Naive B cell (primary cell): Measurements from ENCODE around the gene ADAMTS18. TPM values are rescaled to one million over a fixed set of nuclear protein-coding genes. Genes with fewer than 3 reads are reported as not detected.
"Not testable (repeated sequence)": the region's sequence is repeated elsewhere in the genome, so short reads cannot be mapped to it uniquely, and the experiment has no call there.

Source experiments
- ATAC-seq, 2 donors: fragments of 150-1000 bp; cut with Tn5 transposase; 2 replicates each; pipeline ENCODE4 v1.10.0; 2021; ENCODE audit warnings: low read depth in 2 of 2, mild to moderate bottlenecking in 2 of 2, moderate library complexity in 2 of 2
- DNase-seq: peaks from one replicate; pipeline ENCODE4 v3.0.0; 2022
- H3K27ac Mint-ChIP-seq, 6 donors: one replicate each; pipeline ENCODE4 v1.8.0; 2020 to 2022; ENCODE audit warnings: mild to moderate bottlenecking in 6 of 6, mixed read lengths in 6 of 6, moderate library complexity in 5 of 6, inconsistent platforms in 2 of 6
- H3K27me3 Mint-ChIP-seq, 3 donors: one replicate each; pipeline ENCODE4 v1.8.0; 2021 to 2022; ENCODE audit warnings: mixed read lengths in 3 of 3, mild to moderate bottlenecking in 1 of 3
- H3K36me3 Mint-ChIP-seq, 2 donors: one replicate each; pipeline ENCODE4 v1.8.0; 2020 to 2022; ENCODE audit warnings: mixed read lengths in 2 of 2, inconsistent platforms in 1 of 2, mild to moderate bottlenecking in 1 of 2
- H3K4me1 Mint-ChIP-seq, 3 donors: one replicate each; pipeline ENCODE4 v1.8.0; 2020 to 2022; ENCODE audit warnings: mixed read lengths in 3 of 3, inconsistent platforms in 1 of 3, mild to moderate bottlenecking in 1 of 3, moderate library complexity in 1 of 3
- H3K4me3 Mint-ChIP-seq, 8 donors: one replicate each; pipeline ENCODE4 v1.8.0; 2020 to 2022; ENCODE audit warnings: mild to moderate bottlenecking in 8 of 8, mixed read lengths in 8 of 8, moderate library complexity in 8 of 8, inconsistent platforms in 2 of 8
- H3K9me3 Mint-ChIP-seq, 7 donors: one replicate each; pipeline ENCODE4 v1.8.0; 2020 to 2022; ENCODE audit warnings: mixed read lengths in 7 of 7, mild to moderate bottlenecking in 5 of 7, inconsistent platforms in 2 of 7, moderate library complexity in 1 of 7
- polyA plus RNA-seq, 6 donors: library from polyadenylated mRNA; unstranded; fragments of 300-500 nt; fragmentation: Illumina TruSeq; gene quantifications; one replicate each; pipeline ENCODE4 v1.2.3, GENCODE V29; 2021; ENCODE audit warnings: low read depth in 6 of 6

The ADAMTS18 gene
- polyA plus RNA-seq, 6 donors from 2014 or later, result not detected

DNA sequence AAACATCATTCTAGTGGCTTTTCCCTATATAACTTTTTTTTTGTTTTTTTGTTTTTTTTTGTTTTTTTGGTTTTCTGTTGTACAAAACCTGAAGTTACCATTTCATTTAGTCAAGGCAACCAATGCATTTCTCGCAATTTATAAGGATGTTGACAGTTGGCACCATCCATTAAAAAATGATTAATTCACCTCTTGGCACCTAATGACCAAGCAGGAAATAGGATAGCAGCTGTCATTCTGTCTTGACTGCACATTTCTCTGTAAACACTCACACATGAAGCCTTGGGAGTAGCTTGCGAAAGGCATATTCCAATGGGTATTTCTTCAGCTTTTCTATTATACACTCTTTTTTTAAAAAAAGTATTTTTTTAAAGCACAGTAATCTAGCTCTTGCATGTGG lies 158.2 kb downstream of the ADAMTS18 start:
- H3K9me3 Mint-ChIP-seq, result no peaks in the 10 kb centered on the region
- ATAC-seq (no peak), DNase-seq (no peak)
- peak overlapping the region in 1 of 8 donors; percentile 23 for H3K4me3 Mint-ChIP-seq
- no peaks in the 10 kb centered on the region for H3K36me3 Mint-ChIP-seq
- peaks cover 11 to 18% (median 15%) of the 10 kb centered on the region in 3 donors for H3K27me3 Mint-ChIP-seq
- H3K27ac Mint-ChIP-seq, result no peak overlapping the region
- H3K4me1 Mint-ChIP-seq, result peaks cover 0 to 5% (median 0%) of the 10 kb centered on the region in 3 donors

DNA sequence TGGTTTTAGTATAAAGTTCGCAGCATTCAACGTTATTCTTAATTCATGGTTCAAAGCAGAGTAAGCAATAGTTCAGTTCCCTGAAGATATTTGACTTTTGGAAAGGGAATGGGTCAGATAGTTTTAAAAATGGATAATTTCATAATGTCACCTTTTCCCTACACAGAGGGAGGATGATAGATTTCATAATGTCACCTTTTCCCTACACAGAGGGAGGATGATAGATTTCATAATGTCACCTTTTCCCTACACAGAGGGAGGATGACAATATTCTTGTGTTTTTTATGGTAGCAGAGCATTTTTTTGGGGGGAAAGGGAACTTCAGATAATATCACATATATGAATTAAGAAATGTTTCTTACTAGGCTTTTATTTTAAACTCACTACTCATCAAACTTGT lies 159.5 kb downstream of the ADAMTS18 start:
- H3K36me3 Mint-ChIP-seq, H3K4me1 Mint-ChIP-seq, DNase-seq, ATAC-seq, H3K4me3 Mint-ChIP-seq, H3K9me3 Mint-ChIP-seq, H3K27ac Mint-ChIP-seq: not testable (repeated sequence)
- peaks cover 12 to 20% (median 18%) of the 10 kb centered on the region in 3 donors for H3K27me3 Mint-ChIP-seq

DNA sequence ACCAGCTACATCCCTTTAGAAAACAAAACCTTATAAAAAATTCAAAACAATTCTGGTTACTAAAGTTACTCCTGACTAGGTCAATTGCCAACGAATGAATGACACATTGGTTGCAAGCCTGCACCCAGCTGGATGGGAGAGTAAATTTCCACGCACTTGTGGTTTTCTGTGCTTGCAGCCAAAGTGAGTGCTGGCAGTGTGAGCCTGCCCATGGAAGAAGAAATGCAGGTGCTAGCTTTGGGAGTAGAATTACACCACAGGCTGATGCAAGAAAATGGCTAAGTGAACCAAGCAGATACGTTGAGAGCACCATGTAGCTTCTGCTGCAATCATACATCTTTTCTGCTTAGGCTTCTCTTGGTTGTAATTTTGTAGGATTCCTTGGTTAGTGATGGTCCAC lies 161.0 kb downstream of the ADAMTS18 start:
- no peak overlapping the region for H3K27ac Mint-ChIP-seq
- DNase-seq (no peak), ATAC-seq (no peak)
- H3K27me3 Mint-ChIP-seq, result peaks cover 19 to 26% (median 21%) of the 10 kb centered on the region in 3 donors
- H3K4me3 Mint-ChIP-seq, result no peak overlapping the region
- H3K4me1 Mint-ChIP-seq, result peaks cover 0 to 5% (median 0%) of the 10 kb centered on the region in 3 donors
- H3K36me3 Mint-ChIP-seq, result peaks cover 4 to 7% of the 10 kb centered on the region in 2 donors
- peaks cover 0 to 10% (median 2%) of the 10 kb centered on the region in 7 donors for H3K9me3 Mint-ChIP-seq

DNA sequence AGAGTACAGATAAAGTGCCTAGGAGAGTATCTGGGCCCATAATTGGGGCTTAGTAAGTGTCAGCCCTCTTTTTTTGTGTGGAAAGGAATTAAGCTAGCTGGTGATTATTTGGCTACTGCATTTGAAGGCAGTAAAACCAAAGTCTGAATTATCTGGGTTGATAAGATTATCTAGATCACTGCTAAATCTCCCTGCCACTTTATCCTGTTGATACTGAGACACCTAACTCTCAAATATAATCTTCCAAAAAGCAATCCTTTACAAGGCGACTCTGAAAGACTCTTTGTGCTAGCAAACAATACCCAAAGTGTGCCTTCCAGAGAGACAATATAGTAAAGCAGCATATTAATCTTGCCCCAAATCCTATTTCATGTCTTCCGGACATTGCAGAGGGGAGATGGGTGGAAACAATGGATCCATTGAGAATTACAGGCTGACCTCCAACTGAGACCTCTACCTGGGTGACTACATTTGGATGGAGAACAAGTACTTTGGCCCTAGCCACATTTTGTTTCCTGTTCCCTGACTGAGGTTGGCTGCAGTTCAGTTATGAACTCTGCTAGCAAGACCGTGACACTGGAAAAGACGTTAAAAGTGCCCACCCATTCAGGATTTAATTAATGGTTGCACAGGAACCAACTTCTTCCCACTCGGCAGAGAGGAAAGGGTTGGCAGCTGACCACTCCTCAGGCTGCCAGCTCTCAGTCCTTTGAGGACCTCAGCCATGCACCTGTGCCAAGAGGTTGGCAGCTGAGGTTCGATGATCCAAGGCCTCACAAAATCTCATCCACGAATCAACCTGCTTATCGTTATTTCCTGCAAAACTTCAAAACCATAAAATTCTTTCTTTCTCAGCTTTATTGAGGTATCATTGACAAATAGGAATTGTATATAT lies 163.1 kb downstream of the ADAMTS18 start:
- H3K27ac Mint-ChIP-seq, result no peak overlapping the region
- H3K4me1 Mint-ChIP-seq, result no peaks in the 10 kb centered on the region
- H3K4me3 Mint-ChIP-seq, result no peak overlapping the region
- ATAC-seq (no peak), DNase-seq (no peak)
- H3K27me3 Mint-ChIP-seq, result peaks cover 33 to 37% (median 37%) of the 10 kb centered on the region in 3 donors
- H3K9me3 Mint-ChIP-seq, result peaks cover 0 to 12% (median 2%) of the 10 kb centered on the region in 7 donors
- peaks cover 4 to 7% of the 10 kb centered on the region in 2 donors for H3K36me3 Mint-ChIP-seq

DNA sequence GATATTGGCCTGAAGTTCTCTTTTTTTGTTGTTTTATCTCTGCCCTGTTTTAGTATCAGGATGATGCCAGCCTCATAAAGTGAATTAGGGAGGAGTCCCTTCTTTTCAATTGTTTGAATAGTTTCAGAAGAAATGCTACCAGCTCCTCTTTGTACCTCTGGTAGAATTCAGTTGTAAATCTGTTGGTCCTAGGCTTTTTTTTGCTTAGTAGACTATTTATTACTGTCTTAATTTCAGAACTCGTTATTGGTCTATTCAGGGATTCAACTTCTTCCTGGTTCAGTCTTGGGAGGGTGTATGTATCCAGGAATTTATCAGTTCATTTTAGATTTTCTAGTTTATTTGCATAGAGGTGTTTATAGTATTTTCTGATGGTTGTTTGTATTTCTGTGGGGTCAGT lies 168.6 kb downstream of the ADAMTS18 start:
- H3K4me3 Mint-ChIP-seq, H3K27ac Mint-ChIP-seq, H3K4me1 Mint-ChIP-seq, ATAC-seq, H3K36me3 Mint-ChIP-seq, DNase-seq: not testable (repeated sequence)
- H3K9me3 Mint-ChIP-seq, result peaks cover 0 to 30% (median 5%) of the 10 kb centered on the region in 7 donors
- peaks cover 37 to 57% (median 52%) of the 10 kb centered on the region in 3 donors for H3K27me3 Mint-ChIP-seq

DNA sequence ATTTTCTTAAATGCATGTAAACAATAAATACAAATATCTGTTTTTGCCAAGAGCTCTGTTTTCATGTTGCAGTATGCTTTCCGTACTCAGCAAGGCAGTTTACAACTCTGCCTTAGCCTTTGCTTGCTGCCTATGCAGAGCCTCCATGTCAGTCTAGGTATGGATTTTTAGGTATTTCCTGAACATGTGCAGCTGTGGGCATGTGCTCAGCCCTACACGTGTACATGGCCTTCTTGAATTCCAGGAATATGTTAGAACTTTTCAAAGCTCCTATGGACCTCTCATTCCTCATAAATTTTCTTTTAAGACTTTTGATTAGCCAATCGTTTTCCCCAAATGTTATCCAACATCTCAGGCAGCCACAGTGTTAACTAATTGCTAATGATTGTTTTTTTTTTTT lies 171.9 kb downstream of the ADAMTS18 start:
- peaks cover 40 to 48% (median 48%) of the 10 kb centered on the region in 3 donors for H3K27me3 Mint-ChIP-seq
- DNase-seq, result no peak
- no peak for ATAC-seq
- no peak overlapping the region for H3K4me3 Mint-ChIP-seq
- H3K27ac Mint-ChIP-seq, result no peak overlapping the region
- H3K36me3 Mint-ChIP-seq, result peaks cover 0 to 5% of the 10 kb centered on the region in 2 donors
- no peaks in the 10 kb centered on the region for H3K4me1 Mint-ChIP-seq
- H3K9me3 Mint-ChIP-seq, result peaks cover 0 to 25% (median 7%) of the 10 kb centered on the region in 7 donors

DNA sequence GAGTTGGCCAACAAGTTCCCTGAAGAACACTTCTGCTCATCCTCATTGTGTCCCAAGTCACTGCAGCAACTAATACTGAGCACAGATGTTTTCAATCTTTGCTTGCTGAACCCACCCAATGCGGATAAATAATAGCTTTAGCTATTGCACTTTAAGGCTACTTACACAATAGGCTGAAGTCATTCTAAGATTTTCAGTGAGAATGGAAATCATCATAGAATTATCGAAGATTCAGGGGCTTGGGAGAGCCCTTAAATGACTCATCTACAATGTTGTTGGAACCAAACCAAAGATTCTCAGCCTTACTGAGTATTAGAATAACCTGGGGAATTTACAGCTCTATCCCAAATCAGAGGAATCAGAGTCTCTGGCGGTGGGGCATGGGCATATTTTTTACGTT lies 184.4 kb downstream of the ADAMTS18 start:
- Mint-ChIP-seq H3K9me3 (peaks cover 0 to 5% (median under 1%) of the 10 kb centered on the region in 7 donors), H3K4me3 (no peak overlapping the region), H3K36me3 (no peaks in the 10 kb centered on the region), H3K27ac (no peak overlapping the region), H3K4me1 (no peaks in the 10 kb centered on the region), H3K27me3 (peaks cover 0 to 17% (median 6%) of the 10 kb centered on the region in 3 donors)
- ATAC-seq (no peak), DNase-seq (no peak)

DNA sequence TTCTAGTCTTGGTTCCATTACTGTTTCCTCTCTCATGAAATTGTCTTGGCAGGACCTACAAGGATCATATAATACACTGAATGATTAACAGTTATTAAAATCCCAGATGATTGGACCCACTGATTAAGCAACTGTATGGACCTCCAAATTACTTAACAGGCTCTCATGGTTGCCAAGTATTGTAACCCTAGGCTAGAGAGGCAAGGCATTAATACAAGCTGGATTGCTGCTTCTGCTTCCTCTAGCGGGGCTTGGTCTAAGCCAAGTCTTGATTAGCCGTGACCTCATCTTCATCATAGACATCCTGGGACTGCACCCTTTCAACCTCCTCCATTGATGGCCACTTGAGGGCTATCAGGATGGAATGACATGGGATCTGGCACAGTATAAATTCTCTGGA lies 188.7 kb downstream of the ADAMTS18 start:
- DNase-seq (no peak), ATAC-seq (no peak)
- H3K9me3 Mint-ChIP-seq, result no peaks in the 10 kb centered on the region
- H3K36me3 Mint-ChIP-seq, result no peaks in the 10 kb centered on the region
- no peaks in the 10 kb centered on the region for H3K4me1 Mint-ChIP-seq
- H3K27me3 Mint-ChIP-seq, result peaks cover 0 to 12% (median 5%) of the 10 kb centered on the region in 3 donors
- H3K4me3 Mint-ChIP-seq, result no peak overlapping the region
- no peak overlapping the region for H3K27ac Mint-ChIP-seq

DNA sequence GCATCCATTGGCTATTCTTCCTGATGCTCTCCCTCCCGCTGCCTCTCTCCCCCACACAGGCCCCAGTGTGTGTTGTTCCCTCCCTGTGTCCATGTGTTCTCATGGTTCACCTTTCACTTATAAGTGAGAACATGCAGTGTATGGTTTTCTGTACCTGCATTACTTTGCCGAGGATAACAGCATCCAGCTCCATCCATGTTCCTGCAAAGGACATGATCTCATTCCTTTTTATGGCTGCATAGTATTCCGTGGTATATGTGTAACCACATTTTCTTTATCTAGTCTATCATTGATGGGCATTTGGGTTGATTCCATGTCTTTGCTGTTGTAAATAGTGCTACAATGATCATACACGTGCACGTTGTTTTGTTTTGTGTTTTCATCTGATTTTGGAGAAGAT lies 192.4 kb downstream of the ADAMTS18 start:
- H3K9me3 Mint-ChIP-seq, DNase-seq, ATAC-seq, H3K36me3 Mint-ChIP-seq, H3K4me1 Mint-ChIP-seq, H3K4me3 Mint-ChIP-seq: not testable (repeated sequence)
- Mint-ChIP-seq H3K27me3 (peaks cover 9 to 23% (median 13%) of the 10 kb centered on the region in 3 donors), H3K27ac (peak overlapping the region in 1 of 6 donors; percentile 30)

DNA sequence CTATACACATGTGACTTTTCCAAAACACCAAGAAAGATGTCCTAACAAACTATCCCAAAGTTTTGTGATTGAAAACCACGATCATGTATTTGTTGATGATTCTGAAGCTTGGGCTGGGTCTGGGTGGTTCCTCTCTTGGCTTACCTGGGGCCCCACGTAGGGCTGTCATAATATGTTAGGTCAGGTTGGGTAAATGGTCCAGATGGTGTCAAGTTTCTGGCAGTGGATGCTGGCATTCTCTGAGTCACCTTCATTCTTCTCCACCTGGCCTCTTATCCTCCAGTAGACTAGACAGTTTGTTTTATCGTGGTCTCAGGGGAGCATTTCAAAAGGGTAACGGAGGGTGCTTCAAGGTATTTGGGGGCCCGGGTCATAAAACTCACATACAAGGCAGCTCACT lies 196.2 kb downstream of the ADAMTS18 start:
- DNase-seq, result no peak
- Mint-ChIP-seq H3K9me3 (no peaks in the 10 kb centered on the region), H3K27ac (no peak overlapping the region), H3K4me1 (peaks cover 6 to 7% (median 6%) of the 10 kb centered on the region in 3 donors), H3K27me3 (peaks cover 29 to 33% (median 30%) of the 10 kb centered on the region in 3 donors), H3K4me3 (no peak overlapping the region), H3K36me3 (no peaks in the 10 kb centered on the region)
- ATAC-seq, result no peak

DNA sequence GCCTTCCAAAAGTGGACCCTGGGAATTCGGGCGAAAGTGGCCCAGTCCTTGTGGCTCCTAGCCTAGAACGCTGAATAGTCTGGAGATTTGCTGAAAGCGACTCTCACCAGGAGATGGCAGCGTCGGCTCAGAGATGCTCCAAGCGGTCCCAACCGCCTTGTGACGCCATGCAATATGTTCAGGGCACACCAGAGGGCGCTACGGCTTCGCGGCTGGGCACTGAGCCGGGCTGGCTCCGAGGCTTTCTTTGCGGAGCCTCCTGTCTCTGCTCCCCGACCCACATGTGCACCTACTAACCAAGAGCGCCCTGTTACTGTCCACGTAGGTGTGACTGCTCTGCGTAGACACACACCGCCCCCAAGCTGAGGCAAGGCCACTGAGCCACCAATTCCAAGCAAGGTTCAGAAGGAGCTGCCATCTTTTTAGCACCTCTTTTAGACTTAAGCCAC lies 198.7 kb downstream of the ADAMTS18 start:
- Mint-ChIP-seq H3K27me3 (peaks cover 30 to 36% (median 31%) of the 10 kb centered on the region in 3 donors), H3K9me3 (no peaks in the 10 kb centered on the region), H3K4me1 (peaks cover 6 to 7% (median 6%) of the 10 kb centered on the region in 3 donors), H3K36me3 (no peaks in the 10 kb centered on the region), H3K4me3 (peak overlapping the region in 6 of 8 donors; percentile 18 to 65 (median 51)), H3K27ac (no peak overlapping the region)
- DNase-seq (peak; percentile 76), ATAC-seq (peak; percentile 96)

DNA sequence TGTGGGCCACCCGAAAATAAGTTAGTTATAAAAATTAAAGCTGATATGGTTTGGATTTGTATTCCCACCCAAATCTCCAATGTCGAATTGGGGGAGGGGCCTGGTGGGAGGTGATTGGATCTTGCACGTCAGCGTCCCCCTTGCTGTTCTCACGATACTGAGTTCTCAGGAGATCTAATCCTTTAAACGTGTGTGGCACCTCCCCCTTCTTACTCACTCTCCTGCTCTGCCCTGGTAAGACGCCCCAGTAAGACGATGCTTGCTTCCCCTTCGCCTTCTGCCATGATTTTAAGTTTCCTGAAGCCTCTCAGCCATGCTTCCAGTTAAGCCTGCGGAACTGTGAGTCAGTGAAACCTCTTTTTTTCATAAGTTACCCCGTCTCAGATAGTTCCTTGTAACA lies 200.2 kb downstream of the ADAMTS18 start:
- Mint-ChIP-seq H3K9me3 (no peaks in the 10 kb centered on the region), H3K27ac (no peak overlapping the region), H3K36me3 (no peaks in the 10 kb centered on the region), H3K4me1 (peaks cover 6 to 7% (median 6%) of the 10 kb centered on the region in 3 donors), H3K4me3 (no peak overlapping the region), H3K27me3 (peaks cover 31 to 41% (median 35%) of the 10 kb centered on the region in 3 donors)
- DNase-seq (no peak), ATAC-seq (no peak)

DNA sequence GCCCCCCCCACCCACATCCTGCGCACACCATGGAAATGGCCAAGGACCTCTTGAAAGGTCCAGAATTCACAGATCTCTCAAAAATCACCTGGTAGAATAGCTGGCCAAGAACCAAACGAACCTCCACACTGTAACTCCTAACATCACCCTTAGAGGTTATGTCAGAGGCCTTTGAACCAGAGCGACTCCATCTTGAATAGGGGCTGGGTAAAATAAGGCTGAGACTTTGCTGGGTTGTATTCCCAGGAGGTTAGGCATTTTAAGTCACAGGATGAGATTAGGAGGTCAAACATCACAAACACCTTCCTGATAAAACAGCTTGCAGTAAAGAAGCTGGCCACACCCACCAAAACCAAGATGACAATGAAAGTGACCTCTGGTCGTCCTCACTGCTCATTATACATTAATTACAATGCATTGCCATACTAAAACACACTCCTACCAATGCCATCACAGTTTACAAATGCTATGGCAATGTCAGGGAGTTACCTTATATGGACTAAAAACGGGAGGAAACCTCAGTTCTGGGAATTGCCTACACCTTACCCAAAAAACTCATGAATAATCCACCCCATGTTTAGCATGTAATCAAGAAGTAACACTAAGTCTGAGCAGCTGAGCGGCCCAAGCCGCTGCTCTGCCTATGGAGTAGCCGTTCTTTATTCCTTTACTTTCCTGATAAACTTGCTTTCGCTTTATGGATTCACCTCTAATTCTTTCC lies 200.9 kb downstream of the ADAMTS18 start:
- no peak for ATAC-seq
- Mint-ChIP-seq H3K27me3 (peaks cover 33 to 37% (median 36%) of the 10 kb centered on the region in 3 donors), H3K4me1 (peaks cover 6 to 7% (median 6%) of the 10 kb centered on the region in 3 donors), H3K36me3 (no peaks in the 10 kb centered on the region), H3K4me3 (no peak overlapping the region), H3K27ac (no peak overlapping the region), H3K9me3 (no peaks in the 10 kb centered on the region)
- no peak for DNase-seq
